Measurements from ENCODE around the gene BEND6.
"Not testable (repeated sequence)": the region's sequence is repeated elsewhere in the genome, so short reads cannot be mapped to it uniquely, and the experiment has no call there.

Gene BEND6

GRCh38 chr6:56986611-56987010 lies 31.7 kb downstream of the BEND6 start:
- FAIRE-seq, result no peak

DNA sequence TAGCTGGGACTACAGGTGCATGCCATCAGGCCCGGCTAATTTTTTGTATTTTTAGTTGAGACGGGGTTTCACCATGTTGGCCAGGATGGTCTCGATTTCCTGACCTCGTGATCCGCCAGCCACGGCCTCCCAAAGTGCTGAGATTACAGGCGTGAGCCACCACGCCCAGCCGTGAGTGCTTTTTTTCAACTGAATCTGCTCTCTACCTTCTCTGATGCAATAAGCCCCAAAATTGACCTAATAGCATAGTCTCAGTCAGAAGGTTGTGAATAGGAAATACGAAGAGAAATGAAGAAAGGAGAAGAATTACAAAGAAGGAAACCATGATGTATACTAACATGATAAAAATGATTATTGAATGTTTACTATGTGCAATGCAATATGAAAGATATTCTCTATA lies 33.2 kb downstream of the BEND6 start:
- no peak for FAIRE-seq

DNA sequence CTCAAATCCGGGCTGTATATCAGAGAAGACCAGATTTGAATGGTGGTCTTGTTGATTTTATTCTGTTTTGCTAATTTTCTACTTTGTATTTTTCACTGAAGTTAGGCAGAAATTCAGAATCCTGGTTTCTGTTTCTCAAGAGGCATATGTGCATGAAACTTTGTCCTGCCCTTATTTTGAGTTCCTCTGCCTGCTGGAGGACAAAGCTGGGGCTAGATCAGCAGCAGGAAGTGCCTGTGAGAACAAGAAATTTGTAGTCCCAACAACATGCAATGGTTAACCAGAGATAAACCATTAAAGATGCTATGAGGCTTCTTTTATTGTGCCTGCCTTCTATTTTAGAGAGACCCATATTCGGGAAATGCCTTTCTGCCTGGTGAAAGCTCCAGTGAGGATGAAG lies 37.1 kb downstream of the BEND6 start:
- peak; percentile 5 for FAIRE-seq

- no peak for FAIRE-seq
Observed at GRCh38 chr6:56992703-56993102, 37.8 kb downstream of the BEND6 start.

GRCh38 chr6:56995347-56995902 lies 40.5 kb downstream of the BEND6 start:
- no peak for FAIRE-seq

GRCh38 chr6:56996401-56996800 lies 41.5 kb downstream of the BEND6 start:
- no peak for FAIRE-seq

DNA sequence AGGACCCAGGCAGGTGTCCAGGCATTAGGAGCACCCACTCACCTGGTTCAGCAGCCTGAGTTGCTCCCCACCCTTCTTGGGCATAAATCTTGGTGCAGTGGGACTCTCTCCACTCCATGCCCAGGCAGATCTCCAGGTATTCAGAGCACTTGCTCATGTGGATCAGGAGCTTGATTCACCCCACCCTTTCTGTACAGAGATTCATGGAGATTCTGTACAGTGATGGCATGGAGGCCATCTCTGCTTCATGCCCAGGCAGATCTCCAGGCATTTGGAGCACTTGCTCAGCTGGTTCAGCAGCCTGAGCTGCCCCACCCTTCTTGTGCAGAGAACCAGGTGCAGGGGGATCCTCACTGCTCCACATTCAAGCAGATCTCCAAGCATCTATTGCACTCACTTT lies 44.1 kb downstream of the BEND6 start:
- FAIRE-seq, result no peak

- not testable (repeated sequence) for FAIRE-seq
Observed at GRCh38 chr6:56999748-57000147, 44.8 kb downstream of the BEND6 start.

DNA sequence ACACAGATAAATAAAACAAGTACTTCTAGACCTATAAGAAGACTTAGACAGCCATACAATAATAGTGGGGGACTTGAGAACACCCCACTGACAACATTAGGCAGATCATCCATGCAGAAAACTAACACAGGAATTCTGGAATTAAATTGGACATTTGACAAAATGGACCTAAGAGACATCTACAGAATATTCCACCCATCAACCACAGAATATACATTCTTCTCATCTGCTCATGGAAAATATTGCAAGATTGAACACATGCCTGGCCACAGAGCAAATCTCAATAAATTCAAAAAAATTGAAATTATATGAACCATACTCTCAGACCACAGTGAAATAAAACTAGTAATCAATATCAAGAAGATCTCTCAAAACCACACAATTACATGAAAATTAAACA lies 47.3 kb downstream of the BEND6 start:
- no peak for FAIRE-seq

DNA sequence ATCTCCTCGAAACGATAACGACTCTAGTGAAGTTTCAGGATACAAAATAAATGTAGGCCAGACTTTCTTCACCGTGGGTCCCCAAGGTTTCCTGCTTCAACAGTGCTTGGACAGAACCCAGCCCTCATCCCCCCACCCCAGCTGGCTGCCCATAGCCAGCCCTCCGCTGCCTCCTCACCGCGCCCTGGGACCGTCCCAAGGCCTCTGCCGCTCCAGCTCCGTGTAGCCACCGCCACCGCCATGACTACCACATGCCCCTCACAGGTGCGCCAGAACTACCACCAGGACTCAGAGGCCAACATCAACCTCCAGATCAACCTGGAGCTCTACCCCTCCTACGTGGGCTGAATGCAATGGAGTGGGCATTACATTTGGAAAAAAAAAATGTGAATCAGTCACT lies 49.4 kb downstream of the BEND6 start:
- FAIRE-seq, result no peak

DNA sequence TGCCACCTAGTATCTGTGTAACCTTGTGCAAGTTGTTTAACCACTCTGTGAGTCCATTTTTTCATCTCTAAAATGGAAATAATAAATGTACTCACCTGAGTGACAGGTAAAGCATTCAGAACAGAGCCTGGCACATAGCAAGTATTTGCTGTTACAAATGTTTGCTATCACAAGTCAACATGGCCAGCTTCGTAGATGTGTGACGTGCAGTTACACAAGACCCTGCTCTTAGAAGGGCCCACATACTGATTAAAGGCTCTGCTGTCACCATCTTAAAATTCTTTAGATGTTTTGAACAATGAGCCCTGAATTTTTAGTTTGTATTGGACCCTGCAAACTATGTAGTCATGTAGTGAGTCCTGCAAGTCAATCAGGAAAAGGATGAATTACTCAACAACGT lies 51.2 kb downstream of the BEND6 start:
- FAIRE-seq, result no peak

DNA sequence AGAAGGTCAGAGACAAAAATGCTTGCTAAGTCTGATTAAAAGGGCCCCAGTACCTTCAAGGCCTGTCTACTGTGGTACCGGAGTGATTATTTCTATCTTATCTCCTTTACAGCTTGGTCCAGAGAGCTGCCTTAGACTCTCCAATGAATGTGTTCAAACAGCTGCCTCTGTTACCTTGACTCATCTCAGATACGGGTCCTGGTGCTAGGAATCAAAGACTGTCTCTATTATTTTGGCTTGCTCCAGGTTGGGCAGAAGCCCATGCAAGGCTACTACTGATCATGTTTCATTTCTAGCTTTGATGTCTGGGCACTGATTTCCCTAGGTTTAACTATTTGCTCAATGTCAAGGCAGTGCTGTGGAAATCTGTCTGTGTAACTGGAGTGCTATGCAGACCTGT lies 53.2 kb downstream of the BEND6 start:
- not testable (repeated sequence) for FAIRE-seq

GRCh38 chr6:57013521-57013926 lies 58.6 kb downstream of the BEND6 start:
- no peak for FAIRE-seq

GRCh38 chr6:57017069-57017468 lies 62.2 kb downstream of the BEND6 start:
- no peak for FAIRE-seq

DNA sequence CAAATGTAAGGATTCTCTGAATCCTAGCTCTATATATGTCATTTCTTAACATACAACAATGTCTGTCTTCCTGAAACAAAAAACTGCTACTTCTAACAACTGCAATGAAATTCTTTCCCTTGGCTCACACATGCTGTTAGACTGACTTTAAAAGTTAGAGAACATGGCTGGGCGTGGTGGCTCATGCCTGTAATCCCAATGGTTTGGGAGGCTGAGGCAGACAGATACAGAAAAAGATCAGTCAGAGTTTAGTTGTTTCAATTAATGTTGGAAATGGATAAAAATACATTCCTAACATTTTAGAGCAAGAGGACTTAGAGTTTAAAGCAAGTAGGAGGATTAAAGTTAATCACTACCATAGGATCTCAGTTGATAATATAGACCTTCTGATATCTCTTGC lies 62.9 kb downstream of the BEND6 start:
- FAIRE-seq, result no peak

DNA sequence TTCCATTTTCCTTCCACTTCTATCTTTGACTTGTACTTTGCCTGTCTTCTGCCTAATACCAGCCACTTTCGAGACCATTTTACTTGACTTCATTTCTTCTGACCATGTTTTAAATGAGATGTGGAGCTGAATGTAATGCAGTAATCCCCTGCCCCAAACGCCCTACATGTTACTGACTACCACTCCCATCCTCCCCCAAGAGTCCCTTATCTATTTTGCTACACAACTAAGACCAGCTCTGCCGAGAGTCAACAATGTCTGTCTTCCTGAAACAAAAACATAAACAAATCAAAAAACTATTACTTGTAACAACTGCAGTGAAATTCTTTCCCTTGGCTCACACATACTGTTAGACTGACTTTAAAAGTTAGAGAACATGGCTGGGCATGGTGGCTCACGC lies 64.5 kb downstream of the BEND6 start:
- FAIRE-seq, result no peak

- peak; percentile 96 for FAIRE-seq
Observed at GRCh38 chr6:57021086-57021720, 66.3 kb downstream of the BEND6 start.

GRCh38 chr6:57024321-57024720 lies 69.4 kb downstream of the BEND6 start:
- no peak for FAIRE-seq

GRCh38 chr6:57024775-57025174 lies 69.9 kb downstream of the BEND6 start:
- FAIRE-seq, result no peak

DNA sequence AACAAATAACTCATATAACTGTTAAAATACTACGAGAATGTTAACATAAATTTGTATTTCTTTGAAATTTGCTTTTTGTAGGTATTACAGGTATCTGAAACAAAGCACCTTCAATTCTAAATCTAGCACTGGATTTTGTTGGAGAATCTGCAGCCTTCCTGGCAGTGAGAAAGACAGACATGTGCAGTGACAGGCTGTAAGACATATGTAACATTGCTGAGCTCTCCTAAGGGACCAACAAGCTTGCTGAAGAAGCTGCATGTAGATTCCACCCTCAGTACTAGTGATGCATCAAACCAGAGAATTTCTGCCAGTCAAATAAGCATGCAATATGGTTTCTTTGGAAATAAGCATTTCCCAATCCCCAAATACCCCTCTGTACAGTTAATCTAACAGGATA lies 71.1 kb downstream of the BEND6 start:
- no peak for FAIRE-seq

DNA sequence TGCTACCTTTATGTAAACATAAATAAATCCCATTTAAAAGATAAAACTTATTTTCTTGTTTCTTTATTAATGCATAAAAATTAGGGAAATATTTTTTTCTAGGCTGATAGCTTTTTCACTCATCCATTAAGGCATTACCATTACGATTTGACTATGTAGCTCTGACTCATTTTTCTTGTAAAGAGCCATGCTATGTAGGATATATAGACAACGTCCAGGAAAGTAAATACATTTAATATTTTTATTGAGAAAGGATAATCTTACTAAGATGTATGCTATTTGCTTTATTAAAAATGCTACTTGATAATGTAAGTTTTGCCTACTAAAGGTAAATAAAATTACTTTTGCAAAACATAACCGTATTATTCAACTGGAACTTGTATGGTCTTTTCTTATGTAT lies 72.4 kb downstream of the BEND6 start:
- no peak for FAIRE-seq

DNA sequence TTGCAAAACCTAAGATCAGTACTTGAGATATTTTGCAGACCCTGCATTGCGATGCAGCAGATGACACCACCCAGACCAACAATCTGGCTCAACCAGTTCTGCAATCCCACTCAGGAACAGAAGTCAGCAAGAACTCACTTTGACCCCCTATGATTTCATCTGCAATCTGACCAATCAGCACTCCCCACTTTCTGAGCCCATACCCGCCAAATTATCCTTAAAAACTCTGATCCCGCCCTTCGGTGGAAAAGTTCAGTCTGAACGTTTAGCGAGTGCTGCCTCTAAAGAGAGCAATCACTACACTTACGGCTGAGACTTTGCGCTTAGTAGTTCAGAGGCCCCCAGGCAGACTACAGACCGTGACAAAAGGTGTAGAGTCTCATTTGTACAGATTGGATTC lies 74.3 kb downstream of the BEND6 start:
- FAIRE-seq, result no peak

DNA sequence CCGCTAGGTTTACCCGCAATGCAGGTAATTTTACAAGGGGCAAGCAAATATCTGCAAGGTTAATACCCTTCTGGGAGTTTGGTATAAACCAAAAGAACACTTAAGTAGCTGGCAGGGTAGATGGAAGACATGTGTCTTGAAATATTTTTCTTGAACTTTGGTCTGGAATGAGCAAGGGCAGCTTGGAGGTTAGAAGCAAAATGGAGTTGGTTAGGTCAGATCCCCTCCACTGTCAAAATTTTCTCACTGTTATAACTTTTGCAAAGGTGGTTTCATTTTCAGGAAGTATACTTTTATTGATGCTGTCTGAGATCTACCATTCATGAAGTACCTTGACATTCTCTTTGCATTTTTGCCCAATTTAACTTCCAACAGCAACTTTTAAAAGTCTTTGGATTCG lies 78.3 kb downstream of the BEND6 start:
- FAIRE-seq, result no peak

- no peak for FAIRE-seq
Observed at GRCh38 chr6:57035549-57035948, 80.6 kb downstream of the BEND6 start.

- FAIRE-seq, result no peak
Observed at GRCh38 chr6:57038906-57039305, 84.0 kb downstream of the BEND6 start.
